NOMO-1 (cell line): Measurements from ENCODE around the gene VAMP5.
A peak's percentile ranks its signal among the peaks of the same experiment; 100 is the strongest.

Experiments used
- DNase-seq, 2 experiments: peaks; one replicate each; lab custom pipeline; 2025; ENCODE audit not compliant: unreplicated experiment in 2 of 2; lab: John Stamatoyannopoulos, UW

VAMP5 gene

DNA sequence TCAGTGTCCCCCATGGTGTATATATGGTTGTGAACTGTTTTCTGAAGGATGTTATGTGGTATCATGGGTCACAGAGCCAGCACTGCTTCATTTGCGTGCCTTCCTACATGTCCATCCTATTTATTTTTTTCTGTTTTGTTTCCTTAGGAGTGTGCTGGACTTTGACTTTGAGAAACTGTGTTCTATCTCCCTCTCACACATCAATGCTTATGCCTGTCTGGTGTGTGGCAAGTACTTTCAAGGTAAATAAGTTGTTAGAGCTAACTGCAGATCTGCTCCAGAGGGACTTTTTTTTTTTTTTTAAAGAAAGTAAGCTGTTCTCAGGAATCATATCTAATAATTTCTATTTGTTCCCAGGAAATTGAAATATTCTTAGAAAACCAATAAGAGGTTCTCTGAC lies 37.1 kb downstream of the VAMP5 start:
- no peak for DNase-seq

DNA sequence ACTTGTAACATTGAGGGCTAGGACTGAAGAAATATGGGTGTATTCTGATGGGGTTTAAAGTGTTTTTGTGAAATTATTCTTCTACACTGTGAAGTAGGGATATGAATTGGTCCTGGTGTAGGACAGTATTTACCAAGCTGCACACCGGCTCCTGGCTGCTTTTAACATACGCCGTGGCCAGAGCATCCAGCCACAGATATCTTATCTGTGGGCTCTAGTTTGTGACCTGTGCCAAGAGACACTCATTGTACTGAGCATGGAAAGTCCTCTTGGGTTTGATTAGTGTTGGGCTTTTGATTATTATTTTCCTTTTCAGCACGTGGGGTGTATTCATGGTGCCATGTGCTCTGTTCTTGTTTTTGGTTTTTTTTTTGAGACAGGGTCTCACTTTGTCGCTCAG lies 39.8 kb downstream of the VAMP5 start:
- DNase-seq: no peak

DNA sequence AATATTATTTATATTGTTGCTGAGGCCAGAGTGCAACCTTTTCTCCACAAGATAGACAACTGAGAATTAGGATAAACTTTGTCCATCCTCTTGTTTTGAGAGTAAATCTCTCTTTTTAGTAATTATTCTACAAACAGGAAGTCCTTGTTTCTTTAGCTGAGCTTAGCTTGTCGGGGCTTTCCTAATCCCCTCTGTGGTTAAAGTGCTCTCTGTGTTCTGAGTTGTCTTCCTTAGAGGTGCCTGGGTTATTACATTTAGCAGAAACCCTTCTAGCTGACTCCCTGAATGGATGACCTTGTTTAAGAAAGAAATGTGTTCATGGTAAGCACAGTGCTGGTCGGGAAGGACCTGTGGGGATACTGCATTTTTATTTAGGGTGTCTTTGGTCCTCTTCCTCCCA lies 44.4 kb downstream of the VAMP5 start:
- DNase-seq: no peak

DNA sequence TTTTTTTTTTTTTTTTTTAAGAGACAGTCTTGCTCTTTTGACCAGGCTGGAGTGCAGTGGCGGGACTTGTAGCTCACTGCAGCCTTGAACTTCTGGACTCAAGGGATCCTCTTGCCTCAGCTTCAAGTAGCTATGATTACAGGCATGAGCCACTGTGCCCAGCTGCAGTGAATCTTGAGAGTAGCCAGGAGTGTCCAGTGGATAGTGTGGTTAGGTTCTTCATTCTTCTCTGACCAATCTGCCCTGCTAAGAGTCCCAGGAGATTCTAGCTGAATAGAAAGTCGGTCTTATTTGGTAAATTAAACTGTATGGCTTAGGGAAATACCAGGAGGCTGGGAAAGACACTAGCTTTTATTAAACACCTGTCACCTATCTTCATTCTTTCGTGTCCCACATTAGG lies 47.1 kb downstream of the VAMP5 start:
- DNase-seq: no peak

DNA sequence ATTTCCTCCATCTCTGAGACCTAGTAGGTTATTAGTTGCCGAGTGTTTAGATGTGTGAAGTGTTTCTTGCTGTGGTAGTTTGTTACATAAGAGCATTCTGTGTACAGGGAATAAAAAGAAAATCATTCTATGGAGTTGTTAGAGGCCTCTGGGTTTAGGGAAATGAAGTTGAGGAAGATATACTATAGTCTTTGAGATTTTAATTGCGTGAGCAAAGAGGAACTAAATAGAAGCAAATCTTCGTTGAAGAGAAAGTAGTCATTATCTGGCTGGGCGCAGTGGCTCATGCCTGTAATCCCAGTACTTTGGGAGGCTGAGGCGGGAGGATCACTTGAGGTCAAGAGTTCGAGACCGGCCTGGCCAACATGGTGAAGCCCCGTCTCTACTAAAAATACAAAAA lies 50.8 kb downstream of the VAMP5 start:
- peak in 1 of 2 experiments; percentile 45 for DNase-seq

DNA sequence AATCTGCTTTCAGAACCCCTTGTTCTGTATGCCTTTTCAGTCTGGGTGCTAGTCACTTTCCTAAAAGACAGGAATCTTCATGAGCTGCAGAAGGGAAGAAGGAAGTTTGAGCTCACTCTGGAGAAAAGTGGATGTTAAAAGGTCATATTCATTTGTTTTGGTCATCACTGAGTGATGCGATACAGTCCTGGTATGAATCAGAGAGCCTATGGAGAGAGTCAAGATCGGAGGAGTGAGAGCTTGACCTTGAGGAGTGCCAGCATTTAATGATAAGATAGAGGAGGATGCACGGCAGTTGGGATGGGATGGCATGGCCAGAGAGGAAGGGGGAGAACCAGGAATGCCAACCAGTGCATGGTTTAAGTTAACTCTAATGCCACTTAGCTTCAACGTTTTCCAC lies 51.4 kb downstream of the VAMP5 start:
- DNase-seq: no peak

DNA sequence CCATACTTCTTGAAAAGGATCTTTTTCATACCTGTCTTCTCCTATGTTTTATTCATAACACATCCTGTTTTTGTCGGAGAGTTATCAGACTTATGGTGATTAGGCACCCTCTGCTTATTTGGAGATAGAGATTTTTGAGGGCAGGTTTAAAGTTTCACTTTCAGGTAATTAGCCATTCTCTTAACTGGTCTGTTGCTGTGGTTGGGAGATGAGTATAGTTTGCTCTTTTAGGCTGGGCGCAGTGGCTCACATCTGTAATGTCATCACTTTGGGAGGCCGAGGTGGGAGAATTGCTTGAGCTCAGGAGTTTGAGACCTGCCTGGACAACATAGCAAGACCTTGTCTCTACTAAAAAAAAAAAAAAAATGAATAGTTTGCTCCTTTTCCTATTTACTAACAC lies 58.5 kb downstream of the VAMP5 start:
- DNase-seq: no peak
